Aortic smooth muscle cell (primary cell): Measurements from ENCODE around the gene P3H4. TPM values are rescaled to one million over a fixed set of nuclear protein-coding genes. Genes with fewer than 3 reads are reported as not detected.

ENCODE experiments used
- total RNA-seq: library from RNA; depleted of rRNA; stranded (reverse); fragments of >200 nt; gene quantifications from 2 replicates; pipeline ENCODE4 v1.2.3, GENCODE V29; 2014

P3H4 gene
- 77.1 and 77.5 TPM in 2 replicates for total RNA-seq

DNA sequence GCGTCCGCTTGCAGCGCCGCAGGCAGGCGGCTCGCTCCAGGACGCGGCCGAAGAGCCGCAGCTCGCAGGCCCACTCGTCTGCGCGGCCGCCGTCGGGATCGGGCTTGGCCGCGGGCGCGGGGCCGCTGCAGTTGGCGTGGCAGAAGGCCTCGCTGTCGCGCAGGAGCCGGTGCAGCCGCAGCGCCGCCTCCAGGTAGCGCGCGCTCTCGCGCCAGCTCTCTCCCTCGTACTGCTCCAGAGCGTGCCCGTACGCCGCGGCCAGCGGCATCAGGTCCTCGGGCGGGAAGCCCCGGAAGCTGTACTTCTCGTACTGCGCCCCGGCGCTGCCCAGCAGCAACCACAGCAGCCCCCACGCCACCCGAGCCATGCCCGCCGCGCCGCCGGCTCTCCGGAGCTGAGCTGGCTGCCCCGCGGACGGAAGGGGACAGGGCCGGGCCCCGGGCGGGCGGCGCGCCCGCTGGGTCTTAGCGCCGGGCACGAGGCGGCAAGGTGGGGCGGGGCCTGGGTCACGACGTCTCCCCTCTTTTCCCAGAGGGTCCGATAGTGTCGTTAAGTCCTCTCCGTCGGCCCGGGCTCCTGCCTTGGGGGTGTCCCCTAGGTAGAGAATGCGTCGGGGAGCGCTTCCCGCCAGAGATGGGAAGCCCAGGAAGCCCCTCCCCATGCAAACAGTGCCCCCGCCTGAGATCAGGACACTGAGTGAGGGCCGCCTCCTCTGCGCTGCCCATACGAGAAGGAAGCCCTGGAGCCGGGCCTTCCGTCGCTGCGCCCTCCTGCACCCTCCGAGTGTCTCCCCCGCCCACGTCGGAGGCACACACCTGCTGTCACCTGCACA is at the start of gene P3H4:
Gene P3H4, minus strand, starts transcription at position 401 of the 832 bp plus-strand sequence. Its CDS starts 34 bp downstream, at position 367.

GRCh38 chr17:41837761-41838538 is 26.2 kb upstream of the P3H4 start, which contains the start of gene KLHL10:
Gene KLHL10 (plus strand): TSS chr17:41837825. CDS start chr17:41837933, 108 bp downstream.

DNA sequence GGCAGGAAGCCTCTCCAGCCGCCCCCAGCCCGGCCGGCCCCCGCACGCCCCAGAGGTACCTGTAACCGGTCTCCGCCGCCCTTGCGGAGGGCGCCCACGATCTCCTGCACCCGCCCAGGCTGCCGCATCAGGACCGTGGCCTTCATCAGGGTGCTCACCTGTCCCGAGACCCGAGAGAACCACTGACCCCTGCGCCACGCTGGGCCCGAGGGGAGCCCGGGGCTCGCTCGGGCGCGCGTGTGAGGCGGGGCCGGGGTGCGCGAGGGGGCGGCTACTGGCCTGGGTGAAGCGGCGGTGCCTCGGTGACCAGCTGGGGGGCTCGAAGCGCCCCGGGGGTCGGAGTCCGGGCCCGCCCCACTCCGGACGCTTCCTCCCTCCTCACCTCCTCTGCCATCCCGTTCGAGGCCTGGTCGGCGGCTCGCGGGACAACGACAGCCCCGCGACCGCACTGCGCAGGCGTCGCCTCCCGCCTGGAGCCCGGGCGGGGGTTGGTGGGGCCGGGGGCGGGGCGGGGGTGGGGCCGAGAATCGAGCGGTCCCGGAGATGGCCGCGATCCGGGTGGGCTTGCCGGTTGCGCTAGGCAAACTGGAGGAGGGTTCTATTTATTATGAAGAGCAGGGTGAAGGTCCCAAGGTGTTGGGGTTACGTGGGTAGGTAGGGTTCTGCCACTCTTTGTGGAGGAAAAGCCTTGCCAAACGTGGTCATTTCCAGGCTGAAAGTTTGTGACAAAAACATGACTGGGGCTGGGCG is 24.2 kb upstream of the P3H4 start, which contains the start of gene NT5C3B:
Gene NT5C3B, minus strand, starts transcription at position 433 of the 750 bp plus-strand sequence. Its CDS starts 39 bp downstream, at position 394.

DNA sequence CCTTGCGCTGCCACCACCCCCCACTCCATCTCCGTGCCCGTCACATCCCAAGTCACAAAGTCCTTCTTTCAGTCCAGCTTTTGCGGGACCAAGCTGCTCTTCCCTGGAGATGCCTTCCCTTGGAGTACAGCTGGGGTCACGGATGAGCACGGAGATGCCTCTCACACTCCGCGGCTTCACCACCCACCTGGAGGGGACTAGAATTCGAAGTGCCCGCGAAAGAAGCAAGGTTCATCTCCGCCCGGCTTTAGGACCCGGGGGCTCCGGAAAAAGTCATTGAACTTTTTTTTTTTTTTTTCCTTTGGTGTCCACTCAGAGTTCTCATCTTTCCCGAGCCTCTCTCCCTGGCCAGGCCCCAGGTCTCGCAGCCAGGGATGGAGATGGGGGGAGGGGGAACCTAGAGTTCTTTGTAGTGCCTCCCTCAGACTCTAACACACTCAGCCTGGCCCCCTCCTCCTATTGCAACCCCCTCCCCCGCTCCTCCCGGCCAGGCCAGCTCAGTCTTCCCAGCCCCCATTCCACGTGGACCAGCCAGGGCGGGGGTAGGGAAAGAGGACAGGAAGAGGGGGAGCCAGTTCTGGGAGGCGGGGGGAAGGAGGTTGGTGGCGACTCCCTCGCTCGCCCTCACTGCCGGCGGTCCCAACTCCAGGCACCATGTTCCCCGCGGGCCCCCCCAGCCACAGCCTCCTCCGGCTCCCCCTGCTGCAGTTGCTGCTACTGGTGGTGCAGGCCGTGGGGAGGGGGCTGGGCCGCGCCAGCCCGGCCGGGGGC is 817 bp upstream of the P3H4 start, which contains the start of gene FKBP10:
Gene FKBP10, plus strand, starts transcription at position 624 of the 771 bp plus-strand sequence. Its CDS starts 31 bp downstream, at position 655.

DNA sequence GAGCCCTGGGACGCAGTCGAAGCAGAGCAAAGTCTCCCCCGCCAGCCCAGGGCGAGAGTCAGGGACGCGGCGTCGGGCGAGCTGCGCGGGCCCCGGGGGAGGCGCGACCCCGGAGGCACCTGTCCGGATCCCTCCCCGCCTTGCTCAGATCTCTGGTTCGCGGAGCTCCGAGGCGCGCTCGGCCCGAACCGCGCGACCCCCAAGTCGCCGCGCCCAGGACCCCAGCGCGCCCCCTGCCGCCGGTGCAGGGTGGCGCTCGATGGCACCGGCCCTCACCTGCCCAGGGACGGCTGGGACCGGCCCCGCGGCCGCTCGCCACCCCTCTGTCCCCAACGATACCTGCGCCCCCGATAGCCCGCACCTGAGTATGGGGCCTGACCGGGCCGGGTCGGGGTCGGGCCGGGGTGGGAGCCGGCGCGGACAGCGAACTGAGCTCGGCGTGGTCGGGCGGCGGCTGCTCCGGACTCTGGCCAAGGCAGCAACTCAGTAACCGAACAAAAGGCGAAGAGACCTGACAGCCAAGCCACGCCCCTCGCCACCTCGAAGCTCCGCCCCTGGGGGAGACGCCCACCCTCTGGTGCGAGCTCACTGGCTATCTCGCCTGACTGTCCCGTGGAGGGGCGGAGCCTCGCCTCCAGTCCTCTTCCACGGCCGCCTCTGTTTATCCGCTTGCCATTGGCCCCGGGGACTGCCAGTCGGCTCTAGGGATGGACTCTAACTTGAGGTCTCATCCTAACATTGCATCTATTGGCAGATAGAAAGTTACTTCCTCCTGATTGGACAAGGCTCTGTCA is 25.3 kb downstream of the P3H4 start, which contains the start of gene JUP:
Gene JUP, minus strand, starts transcription at position 485 of the 794 bp plus-strand sequence. CDS start 14,857 bp downstream, outside the sequence.

Other genes starting within 250 kb of the P3H4 start
- not detected in 2 replicates for gene KRT9, start 239.9 kb downstream of the P3H4 start, total RNA-seq
- gene KRT14, start 225.1 kb downstream of the P3H4 start, total RNA-seq: 1.1 TPM in 1 of 2 replicates, not detected in the other
- gene KRT16, start 199.2 kb downstream of the P3H4 start, total RNA-seq: 0.79 and 1.4 TPM in 2 replicates
- gene KRT17, start 187.4 kb downstream of the P3H4 start, total RNA-seq: 7.1 and 7.4 TPM in 2 replicates
- gene EIF1, start 123.1 kb downstream of the P3H4 start, total RNA-seq: 73.1 and 112 TPM in 2 replicates
- gene GAST, start 99.6 kb downstream of the P3H4 start, total RNA-seq: not detected in 2 replicates
- not detected in 2 replicates for gene HAP1, start 77.3 kb downstream of the P3H4 start, total RNA-seq
- gene JUP, start 25.2 kb downstream of the P3H4 start, total RNA-seq: 22.9 and 25.7 TPM in 2 replicates
- gene FKBP10, start 1.1 kb upstream of the P3H4 start, total RNA-seq: 354 and 420 TPM in 2 replicates
- gene NT5C3B, start 24.3 kb upstream of the P3H4 start, total RNA-seq: 64.6 and 70.0 TPM in 2 replicates
- 0.13 TPM in 1 of 2 replicates, not detected in the other for gene KLHL10, start 25.9 kb upstream of the P3H4 start, total RNA-seq
- gene KLHL11, start 53.5 kb upstream of the P3H4 start, total RNA-seq: 25.4 and 28.8 TPM in 2 replicates
- 180 and 194 TPM in 2 replicates for gene ACLY, start 107.0 kb upstream of the P3H4 start, total RNA-seq
- 0.79 and 0.93 TPM in 2 replicates for gene ODAD4, start 118.7 kb upstream of the P3H4 start, total RNA-seq
- 49.6 and 50.6 TPM in 2 replicates for gene CNP, start 154.8 kb upstream of the P3H4 start, total RNA-seq
- 80.0 and 88.9 TPM in 2 replicates for gene DNAJC7, start 205.5 kb upstream of the P3H4 start, total RNA-seq
- 22.1 and 25.8 TPM in 2 replicates for gene NKIRAS2, start 208.1 kb upstream of the P3H4 start, total RNA-seq
- gene C17orf113, start 238.7 kb upstream of the P3H4 start, total RNA-seq: 0.19 and 0.26 TPM in 2 replicates